Cardiac muscle cell (in vitro differentiated cells and primary cell): ENCODE measurements around the gene HEBP1. TPM values are rescaled to one million over a fixed set of nuclear protein-coding genes. Genes with fewer than 3 reads are reported as not detected.
A peak's percentile ranks its signal among the peaks of the same experiment; 100 is the strongest.

Experiments used
- DNase-seq, 2 donors: peaks; one replicate each; pipeline versions ENCODE4 v3.0.0 to v3.0.0-alpha.2; 2010 to 2017; ENCODE audit warnings: low read depth in 1 of 2, low spot score in 1 of 2
- H3K27ac ChIP-seq: fragments of 200-600 bp; sonication (generic); 2 replicates; pipeline ENCODE4 v1.5.1; 2016
- H3K27me3 ChIP-seq: fragments of 200-600 bp; sonication (generic); 2 replicates; pipeline ENCODE4 v1.6.0; 2016; ENCODE audit warnings: control low read depth
- H3K36me3 ChIP-seq: fragments of 200-600 bp; sonication (generic); 2 replicates; pipeline ENCODE4 v1.5.1; 2016; ENCODE audit warnings: control low read depth
- H3K4me1 ChIP-seq: fragments of 200-600 bp; sonication (generic); 2 replicates; pipeline ENCODE4 v1.8.1; 2017; ENCODE audit warnings: low read depth, mild to moderate bottlenecking, mixed run types
- H3K4me3 ChIP-seq: fragments of 200-600 bp; sonication (generic); 2 replicates; pipeline ENCODE4 v1.5.1; 2016; ENCODE audit warnings: mild to moderate bottlenecking
- H3K9me3 ChIP-seq: fragments of 200-600 bp; sonication (generic); 2 replicates; pipeline ENCODE4 v1.5.1; 2017; ENCODE audit warnings: low read depth, mild to moderate bottlenecking, control low read depth
- CTCF ChIP-seq: IDR thresholded peaks from 2 replicates; pipeline ENCODE4 v1.5.1; 2012; ENCODE audit warnings: low read depth, mild to moderate bottlenecking, low read length
- polyA plus RNA-seq: library from polyadenylated mRNA; unstranded; fragments of >200 nt; fragmentation: Nextera tagmentation; extraction: Ambion mirVana; gene quantifications from 2 replicates; pipeline ENCODE4 v1.2.1, GENCODE V29; 2016
- total RNA-seq: library from RNA; depleted of rRNA; stranded (reverse); fragments of >200 nt; gene quantifications from 2 replicates; pipeline ENCODE4 v1.2.3, GENCODE V29; 2016

HEBP1 gene
- total and polyA plus RNA-seq, 2 experiments from 2014 or later, result 31.2 to 44.1 TPM

- peaks cover 9% of the 10 kb centered on the region for H3K4me1 ChIP-seq
- H3K36me3 ChIP-seq, result no peaks in the 10 kb centered on the region
- no peak overlapping the region for H3K27ac ChIP-seq
- H3K9me3 ChIP-seq, result no peaks in the 10 kb centered on the region
- TF ChIP-seq CTCF, result no peak
- no peak overlapping the region for H3K4me3 ChIP-seq
- DNase-seq, result no peak
- no peaks in the 10 kb centered on the region for H3K27me3 ChIP-seq
Measured at GRCh38 chr12:12996209-12996608, 3.9 kb downstream of the HEBP1 start.

DNA sequence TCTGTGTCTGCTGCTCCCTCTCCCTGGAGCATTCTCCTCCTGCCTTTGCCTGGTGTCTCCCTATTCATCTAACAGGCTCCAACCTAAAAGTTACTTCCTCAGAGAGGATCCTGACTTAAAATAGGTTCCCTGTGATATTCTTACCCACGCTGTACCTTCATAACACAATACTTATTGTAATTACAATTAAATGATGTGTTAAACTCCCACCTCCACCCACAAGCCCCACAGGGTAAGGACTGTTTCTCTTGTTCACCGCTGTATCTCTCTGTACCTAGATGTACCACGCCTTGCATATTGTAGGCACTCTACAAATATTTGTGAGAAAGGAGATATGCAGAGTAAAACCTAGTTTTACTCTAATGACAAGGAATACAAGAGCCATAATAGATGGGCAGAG, 5.0 kb downstream of the HEBP1 start:
- Histone ChIP-seq H3K36me3 (no peaks in the 10 kb centered on the region), H3K4me3 (no peak overlapping the region), H3K27me3 (no peaks in the 10 kb centered on the region), H3K9me3 (no peaks in the 10 kb centered on the region), H3K27ac (no peak overlapping the region), H3K4me1 (peaks cover 9% of the 10 kb centered on the region)
- no peak for TF ChIP-seq CTCF
- no peak for DNase-seq

DNA sequence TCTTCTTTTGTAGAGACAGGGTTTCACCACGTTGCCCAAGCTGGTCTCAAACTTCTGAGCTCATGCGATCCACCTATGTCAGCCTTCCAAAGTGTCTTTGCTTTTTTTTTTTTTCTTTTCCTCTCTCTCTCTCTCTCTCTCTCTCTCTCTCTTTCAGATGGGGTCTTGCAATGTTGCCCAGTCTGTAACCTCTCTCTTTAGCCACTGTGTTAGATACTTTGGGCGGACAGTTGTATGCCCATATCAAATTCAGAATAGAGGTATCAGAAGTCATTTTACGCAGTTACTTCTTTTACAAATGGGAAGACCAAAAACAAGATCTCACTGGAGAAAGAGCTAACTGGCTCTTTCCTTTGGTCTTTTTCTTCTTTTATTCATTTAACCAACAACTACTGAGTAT, 6.7 kb downstream of the HEBP1 start:
- Histone ChIP-seq H3K9me3 (no peaks in the 10 kb centered on the region), H3K36me3 (peaks cover 4% of the 10 kb centered on the region), H3K4me1 (peaks cover 6% of the 10 kb centered on the region), H3K4me3 (no peak overlapping the region), H3K27ac (no peak overlapping the region), H3K27me3 (no peaks in the 10 kb centered on the region)
- no peak for DNase-seq
- TF ChIP-seq CTCF, result no peak

- H3K4me1 ChIP-seq, result peaks cover 6% of the 10 kb centered on the region
- no peak overlapping the region for H3K27ac ChIP-seq
- H3K9me3 ChIP-seq, result no peaks in the 10 kb centered on the region
- no peak overlapping the region for H3K4me3 ChIP-seq
- peak in 1 of 2 donors; percentile 97 for DNase-seq
- no peaks in the 10 kb centered on the region for H3K27me3 ChIP-seq
- H3K36me3 ChIP-seq, result peaks cover 10% of the 10 kb centered on the region
- no peak for TF ChIP-seq CTCF
Measured at GRCh38 chr12:12992418-12993130, 7.5 kb downstream of the HEBP1 start.

- Histone ChIP-seq H3K27me3 (no peaks in the 10 kb centered on the region), H3K4me1 (no peaks in the 10 kb centered on the region), H3K27ac (no peak overlapping the region), H3K36me3 (peaks cover 13% of the 10 kb centered on the region), H3K9me3 (no peaks in the 10 kb centered on the region), H3K4me3 (no peak overlapping the region)
- TF ChIP-seq CTCF, result no peak
- no peak for DNase-seq
Measured at GRCh38 chr12:12990700-12991468, 9.2 kb downstream of the HEBP1 start.
